ENCODE results near the gene CAMTA1.

The CAMTA1 gene

DNA sequence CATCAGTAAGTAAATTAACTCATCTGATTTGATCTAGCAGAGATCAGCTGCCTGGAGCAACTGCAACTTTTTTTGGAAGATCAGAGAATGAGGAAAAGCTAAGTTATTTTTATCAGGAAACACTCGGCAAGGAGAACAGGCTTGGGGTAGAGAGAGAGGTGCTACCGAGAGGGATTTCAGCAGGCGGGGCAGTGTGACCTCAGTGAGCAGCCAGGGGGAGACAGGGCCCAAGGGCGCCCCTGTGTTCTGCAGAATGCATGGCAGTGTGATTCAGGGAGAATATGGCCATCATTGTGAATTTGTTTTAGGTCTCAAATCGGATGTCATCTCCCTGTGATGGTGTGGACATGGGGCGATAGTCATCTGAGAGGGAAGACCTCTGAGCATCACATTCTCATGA is 501.8 kb downstream of the CAMTA1 start:
- Histone ChIP-seq H3K4me3 (ENCODE audit: low read depth, low read length) (no peak overlapping the region), H3K9ac (ENCODE audit: low read depth, low read length) (no peak overlapping the region), H3K9me3 (ENCODE audit: control insufficient read depth, insufficient read depth, low read length) (no peaks in the 10 kb centered on the region), H3K27me3 (ENCODE audit: control insufficient read depth, insufficient read depth, low read length) (no peaks in the 10 kb centered on the region), H3K4me1 (ENCODE audit: control insufficient read depth, insufficient read depth, low read length) (no peaks in the 10 kb centered on the region), H3K36me3 (ENCODE audit: control insufficient read depth, insufficient read depth, low read length) (no peaks in the 10 kb centered on the region)

DNA sequence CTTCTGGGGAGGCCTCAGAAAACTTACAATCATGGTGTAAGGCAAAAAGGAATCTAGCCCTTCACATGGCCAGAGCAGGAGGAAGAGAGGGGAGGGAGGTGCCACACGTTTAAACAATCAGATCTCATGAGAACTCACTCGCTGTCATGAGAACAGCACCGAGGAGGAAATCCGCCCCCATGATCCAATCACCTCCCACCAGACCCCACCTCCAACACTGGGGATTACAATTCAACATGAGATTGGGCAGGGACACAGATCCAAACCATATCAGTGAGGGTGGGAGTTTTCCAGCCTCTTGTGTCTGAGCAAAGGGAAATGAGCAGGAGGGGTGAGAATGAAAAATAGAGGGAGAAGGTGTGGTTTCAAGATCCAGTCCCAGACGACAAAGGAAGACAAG is 503.7 kb downstream of the CAMTA1 start:
- Histone ChIP-seq H3K9ac (ENCODE audit: low read depth, low read length) (no peak overlapping the region), H3K4me1 (ENCODE audit: control insufficient read depth, insufficient read depth, low read length) (peaks cover 3% of the 10 kb centered on the region), H3K4me3 (ENCODE audit: low read depth, low read length) (no peak overlapping the region), H3K36me3 (ENCODE audit: control insufficient read depth, insufficient read depth, low read length) (no peaks in the 10 kb centered on the region), H3K27me3 (ENCODE audit: control insufficient read depth, insufficient read depth, low read length) (no peaks in the 10 kb centered on the region), H3K9me3 (ENCODE audit: control insufficient read depth, insufficient read depth, low read length) (no peaks in the 10 kb centered on the region)

DNA sequence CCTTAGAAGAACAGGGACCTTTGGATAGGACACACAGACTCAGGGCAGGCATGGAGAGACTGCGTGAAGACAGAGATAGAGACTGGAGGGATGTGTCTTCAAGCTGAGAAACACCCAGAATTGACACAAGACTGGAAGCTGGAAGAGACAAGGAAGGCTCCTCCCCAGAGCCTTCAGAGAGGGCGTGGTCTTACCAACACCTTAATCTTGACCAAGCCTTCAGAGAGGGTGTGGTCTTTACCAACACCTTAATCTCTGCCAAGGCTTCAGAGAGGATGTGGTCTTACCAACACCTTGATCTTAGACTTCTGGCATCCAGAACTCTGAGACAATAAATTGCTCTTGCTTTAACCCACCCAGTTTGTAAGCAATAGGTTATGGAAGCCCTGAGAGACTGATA is 504.4 kb downstream of the CAMTA1 start:
- H3K9me3 ChIP-seq (ENCODE audit: control insufficient read depth, insufficient read depth, low read length) = no peaks in the 10 kb centered on the region
- peaks cover 6% of the 10 kb centered on the region for H3K4me1 ChIP-seq (ENCODE audit: control insufficient read depth, insufficient read depth, low read length)
- no peak overlapping the region for H3K4me3 ChIP-seq (ENCODE audit: low read depth, low read length)
- H3K27me3 ChIP-seq (ENCODE audit: control insufficient read depth, insufficient read depth, low read length) = no peaks in the 10 kb centered on the region
- no peaks in the 10 kb centered on the region for H3K36me3 ChIP-seq (ENCODE audit: control insufficient read depth, insufficient read depth, low read length)
- H3K9ac ChIP-seq (ENCODE audit: low read depth, low read length) = no peak overlapping the region

DNA sequence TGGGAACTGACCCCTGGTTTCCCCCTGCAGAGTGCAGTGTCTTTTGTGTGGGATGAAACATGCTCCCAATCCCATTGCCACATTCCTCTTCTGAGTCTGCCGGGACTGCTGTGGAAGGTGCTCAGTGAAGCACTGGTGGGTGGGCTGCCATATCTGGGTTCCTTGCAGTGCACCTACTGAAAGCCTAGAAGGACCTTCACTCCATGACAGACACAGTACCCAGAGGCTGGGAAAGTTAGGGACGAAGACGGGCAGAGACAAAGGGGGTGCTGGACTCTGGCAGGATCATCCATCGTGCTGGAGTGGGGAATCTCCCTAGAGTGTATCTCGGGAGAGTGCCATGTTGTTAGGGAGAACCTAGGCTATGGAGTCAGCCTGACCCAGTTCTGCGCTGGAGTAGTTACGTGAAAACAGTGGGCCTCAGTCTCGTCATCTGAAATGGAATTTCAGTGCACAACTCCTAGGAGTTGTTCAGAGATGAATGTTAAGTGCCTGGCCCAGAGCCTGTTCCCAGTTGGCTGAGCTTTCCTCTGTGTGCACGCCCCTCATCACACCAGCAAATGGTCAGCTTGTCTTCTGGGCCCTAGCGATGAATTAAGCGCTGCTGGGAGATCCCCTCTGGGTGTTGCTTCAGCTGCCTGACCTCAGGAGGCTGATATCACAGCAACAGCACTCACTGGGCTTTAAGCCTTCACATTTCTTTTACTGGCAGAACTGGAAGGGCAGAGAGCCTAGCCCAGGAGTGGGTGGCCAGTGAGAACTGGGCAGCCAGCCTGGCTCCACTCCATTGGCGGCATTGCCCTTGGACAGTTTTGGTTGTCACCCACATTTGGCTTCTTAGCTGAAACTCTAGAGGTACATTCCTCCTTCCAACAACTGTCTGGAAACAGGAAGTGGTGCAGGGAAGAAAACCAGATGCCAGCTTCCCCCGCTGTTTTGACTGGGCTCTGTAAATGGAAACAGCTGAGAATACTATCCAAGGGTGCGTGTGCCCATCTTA is 506.0 kb downstream of the CAMTA1 start:
- no peak overlapping the region for H3K9ac ChIP-seq (ENCODE audit: low read depth, low read length)
- H3K9me3 ChIP-seq (ENCODE audit: control insufficient read depth, insufficient read depth, low read length) = no peaks in the 10 kb centered on the region
- H3K4me3 ChIP-seq (ENCODE audit: low read depth, low read length) = no peak overlapping the region
- no peaks in the 10 kb centered on the region for H3K36me3 ChIP-seq (ENCODE audit: control insufficient read depth, insufficient read depth, low read length)
- no peaks in the 10 kb centered on the region for H3K27me3 ChIP-seq (ENCODE audit: control insufficient read depth, insufficient read depth, low read length)
- peaks cover 6% of the 10 kb centered on the region for H3K4me1 ChIP-seq (ENCODE audit: control insufficient read depth, insufficient read depth, low read length)

DNA sequence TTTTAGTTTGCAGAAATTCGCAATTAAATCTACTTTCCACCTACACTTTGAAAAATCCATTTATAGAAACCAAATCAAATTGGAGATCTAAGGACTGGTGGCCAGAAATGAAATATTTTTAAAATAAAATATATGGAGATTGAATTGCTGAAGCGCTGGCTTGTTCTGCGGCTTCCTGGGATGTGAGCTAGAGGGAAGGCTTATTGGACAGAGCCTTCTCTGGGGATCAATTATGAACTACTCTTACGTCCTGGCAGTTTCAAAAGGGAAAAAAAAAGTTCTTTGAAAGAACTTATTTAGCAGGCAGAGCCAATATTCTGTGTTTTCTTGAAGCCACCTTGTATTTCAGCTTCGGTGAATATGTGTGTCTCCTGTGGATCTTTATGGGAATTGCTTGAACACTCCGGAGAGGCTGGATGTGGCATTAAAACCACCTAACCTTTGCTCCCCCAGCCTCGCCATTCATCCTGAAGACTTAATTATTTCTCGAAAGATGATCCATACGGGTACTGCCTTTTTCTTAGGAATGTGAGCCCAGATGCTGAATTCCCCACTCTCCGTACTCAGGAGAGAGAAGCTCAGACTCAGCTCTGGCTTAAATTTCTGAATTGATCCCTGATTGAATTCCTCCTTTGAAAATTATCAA is 506.9 kb downstream of the CAMTA1 start:
- no peaks in the 10 kb centered on the region for H3K27me3 ChIP-seq (ENCODE audit: control insufficient read depth, insufficient read depth, low read length)
- no peaks in the 10 kb centered on the region for H3K36me3 ChIP-seq (ENCODE audit: control insufficient read depth, insufficient read depth, low read length)
- H3K4me3 ChIP-seq (ENCODE audit: low read depth, low read length) = no peak overlapping the region
- H3K9ac ChIP-seq (ENCODE audit: low read depth, low read length) = no peak overlapping the region
- peaks cover 6% of the 10 kb centered on the region for H3K4me1 ChIP-seq (ENCODE audit: control insufficient read depth, insufficient read depth, low read length)
- H3K9me3 ChIP-seq (ENCODE audit: control insufficient read depth, insufficient read depth, low read length) = no peaks in the 10 kb centered on the region

DNA sequence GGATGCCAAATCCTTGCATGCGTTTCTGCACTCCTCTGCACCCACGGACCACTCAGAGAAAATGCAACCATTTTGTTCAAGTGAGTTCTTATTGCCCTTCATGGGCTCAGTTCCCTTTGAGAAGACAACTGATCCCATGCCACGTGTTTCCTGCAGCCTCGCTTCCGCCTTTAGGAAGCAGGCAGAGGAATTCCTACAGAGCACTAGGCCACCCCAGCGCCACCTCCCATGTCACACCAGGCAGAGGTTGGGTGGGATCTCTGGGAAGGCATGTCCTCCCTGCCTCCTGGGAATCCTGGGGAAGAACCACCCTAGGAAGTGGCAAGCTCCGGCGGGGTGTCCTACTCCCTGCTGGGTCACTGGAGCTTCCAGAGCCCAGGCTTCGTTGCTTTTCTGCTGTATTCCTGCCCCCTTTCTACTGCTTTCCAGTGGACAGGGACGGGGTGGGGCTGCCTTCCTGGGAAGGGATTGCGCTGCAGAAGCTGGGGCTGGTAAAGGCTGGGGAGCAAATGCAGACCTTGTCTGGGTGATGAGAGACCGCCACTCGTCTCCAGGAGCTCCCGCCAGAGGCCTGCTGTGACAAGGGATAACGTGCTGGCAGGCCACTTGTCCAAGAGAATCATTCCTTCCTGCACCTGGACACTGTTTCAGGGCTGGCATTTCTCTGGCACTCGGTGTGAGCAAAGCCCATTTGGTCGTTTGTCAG is 507.6 kb downstream of the CAMTA1 start:
- Histone ChIP-seq H3K4me1 (ENCODE audit: control insufficient read depth, insufficient read depth, low read length) (peaks cover 6% of the 10 kb centered on the region), H3K36me3 (ENCODE audit: control insufficient read depth, insufficient read depth, low read length) (no peaks in the 10 kb centered on the region), H3K27me3 (ENCODE audit: control insufficient read depth, insufficient read depth, low read length) (no peaks in the 10 kb centered on the region), H3K4me3 (ENCODE audit: low read depth, low read length) (no peak overlapping the region), H3K9ac (ENCODE audit: low read depth, low read length) (no peak overlapping the region), H3K9me3 (ENCODE audit: control insufficient read depth, insufficient read depth, low read length) (no peaks in the 10 kb centered on the region)

DNA sequence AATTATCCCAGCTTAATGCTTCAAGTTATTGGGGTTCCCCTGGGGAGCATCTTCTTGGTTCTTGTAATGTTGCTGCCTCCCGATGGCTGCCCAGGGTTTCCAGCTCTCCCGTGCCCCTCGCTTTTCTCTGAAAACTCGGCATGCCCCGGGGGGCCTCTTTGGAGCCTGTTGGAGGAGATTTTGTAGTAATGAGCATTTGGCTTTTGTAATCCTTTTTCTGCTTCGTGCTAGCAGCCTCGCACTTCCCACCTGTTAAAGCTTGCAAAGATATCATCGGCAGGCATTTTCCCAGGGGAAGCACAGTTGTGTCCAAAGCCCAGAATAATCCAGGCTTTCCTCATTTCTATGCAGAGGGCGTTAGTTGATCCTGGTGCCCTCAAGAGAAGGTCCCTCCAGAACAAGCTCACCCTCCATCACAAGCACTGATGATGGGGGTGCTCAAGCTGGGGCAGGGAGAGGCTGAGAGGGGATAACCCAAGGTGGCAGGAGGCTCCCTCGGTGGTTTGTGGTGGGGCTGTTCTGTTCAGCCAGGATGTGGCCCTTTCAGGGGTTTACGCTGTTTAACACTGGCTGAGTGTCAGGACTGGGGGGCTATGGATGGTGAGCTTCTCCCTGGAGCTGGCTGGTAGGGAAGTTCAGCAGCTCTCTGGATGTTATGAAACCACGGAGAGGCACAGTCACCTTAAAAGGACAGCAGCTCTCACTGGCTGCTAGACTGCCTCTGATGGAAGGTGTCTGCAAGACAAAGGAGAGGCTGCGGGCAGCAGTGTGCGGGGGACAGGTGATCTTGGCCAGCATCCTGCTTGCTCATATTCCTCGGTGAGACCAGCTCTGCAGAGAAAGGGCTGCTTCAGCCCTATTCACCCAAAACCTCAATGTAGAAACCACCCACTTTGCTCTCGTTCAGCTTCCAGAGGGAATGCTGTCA is 508.7 kb downstream of the CAMTA1 start:
- Histone ChIP-seq H3K27me3 (ENCODE audit: control insufficient read depth, insufficient read depth, low read length) (no peaks in the 10 kb centered on the region), H3K4me1 (ENCODE audit: control insufficient read depth, insufficient read depth, low read length) (peaks cover 10% of the 10 kb centered on the region), H3K4me3 (ENCODE audit: low read depth, low read length) (no peak overlapping the region), H3K9ac (ENCODE audit: low read depth, low read length) (no peak overlapping the region), H3K9me3 (ENCODE audit: control insufficient read depth, insufficient read depth, low read length) (no peaks in the 10 kb centered on the region), H3K36me3 (ENCODE audit: control insufficient read depth, insufficient read depth, low read length) (no peaks in the 10 kb centered on the region)

DNA sequence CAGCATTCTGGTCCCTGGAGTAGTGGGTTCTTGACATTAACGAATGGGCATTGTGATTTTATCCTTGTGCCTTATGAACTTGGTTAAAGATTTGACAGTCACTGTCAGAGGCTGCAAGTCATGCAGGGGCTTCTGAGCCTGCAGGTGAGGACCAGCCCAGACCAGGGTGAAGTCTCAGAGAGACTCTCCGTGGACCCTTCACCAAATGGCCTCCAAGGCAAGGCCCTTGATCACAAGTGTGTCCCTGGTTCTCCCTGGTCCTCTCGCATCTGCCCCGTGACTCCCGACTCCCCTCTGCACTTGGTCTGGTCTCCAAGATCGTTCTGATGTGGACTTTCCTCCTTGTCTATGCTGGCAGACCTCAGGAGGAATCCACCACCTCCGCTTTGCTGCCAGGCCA is 509.4 kb downstream of the CAMTA1 start:
- Histone ChIP-seq H3K4me1 (ENCODE audit: control insufficient read depth, insufficient read depth, low read length) (peaks cover 17% of the 10 kb centered on the region), H3K27me3 (ENCODE audit: control insufficient read depth, insufficient read depth, low read length) (no peaks in the 10 kb centered on the region), H3K9ac (ENCODE audit: low read depth, low read length) (no peak overlapping the region), H3K36me3 (ENCODE audit: control insufficient read depth, insufficient read depth, low read length) (no peaks in the 10 kb centered on the region), H3K9me3 (ENCODE audit: control insufficient read depth, insufficient read depth, low read length) (no peaks in the 10 kb centered on the region), H3K4me3 (ENCODE audit: low read depth, low read length) (no peak overlapping the region)

DNA sequence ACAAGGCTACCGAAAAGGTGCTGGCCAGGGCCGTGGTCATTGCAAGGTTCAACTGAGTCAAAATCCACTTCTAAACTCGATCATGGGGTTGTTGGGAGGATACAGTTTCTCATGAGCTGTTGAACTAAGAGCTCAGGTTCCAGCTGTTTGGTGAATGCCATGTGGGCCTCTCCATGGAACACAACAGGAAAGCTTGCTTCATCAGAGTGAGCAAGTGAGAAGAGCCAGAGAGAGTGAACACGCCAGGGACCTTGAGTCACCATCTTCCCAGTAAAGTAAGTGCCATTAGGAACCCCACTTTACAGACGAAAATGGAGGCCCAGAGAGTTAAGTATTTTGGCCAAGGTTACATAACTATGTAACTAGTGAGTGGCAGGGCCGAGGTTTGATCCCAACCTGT is 510.7 kb downstream of the CAMTA1 start:
- Histone ChIP-seq H3K9ac (ENCODE audit: low read depth, low read length) (no peak overlapping the region), H3K9me3 (ENCODE audit: control insufficient read depth, insufficient read depth, low read length) (no peaks in the 10 kb centered on the region), H3K4me3 (ENCODE audit: low read depth, low read length) (no peak overlapping the region), H3K36me3 (ENCODE audit: control insufficient read depth, insufficient read depth, low read length) (no peaks in the 10 kb centered on the region), H3K4me1 (ENCODE audit: control insufficient read depth, insufficient read depth, low read length) (peaks cover 17% of the 10 kb centered on the region), H3K27me3 (ENCODE audit: control insufficient read depth, insufficient read depth, low read length) (no peaks in the 10 kb centered on the region)

DNA sequence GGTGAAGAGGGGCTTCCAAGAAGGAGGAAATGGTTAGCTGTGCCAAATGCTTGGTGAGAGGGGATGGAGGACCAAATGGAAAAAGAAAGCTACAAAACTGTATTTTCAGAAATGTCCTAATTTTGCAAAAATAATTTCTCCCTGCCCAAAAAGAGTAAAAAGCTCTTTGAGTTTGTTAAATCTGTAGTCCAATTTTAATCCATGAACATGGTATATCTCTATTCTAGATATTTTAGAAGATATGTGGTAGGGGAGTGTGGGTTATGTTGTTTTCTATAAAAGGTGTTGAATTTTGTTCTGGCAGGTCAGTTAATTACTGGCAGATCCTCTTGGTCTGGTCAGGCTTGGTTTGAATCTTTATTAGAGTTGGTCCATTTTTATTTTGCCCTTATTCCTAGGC is 511.7 kb downstream of the CAMTA1 start:
- Histone ChIP-seq H3K9ac (ENCODE audit: low read depth, low read length) (no peak overlapping the region), H3K4me3 (ENCODE audit: low read depth, low read length) (no peak overlapping the region), H3K27me3 (ENCODE audit: control insufficient read depth, insufficient read depth, low read length) (no peaks in the 10 kb centered on the region), H3K4me1 (ENCODE audit: control insufficient read depth, insufficient read depth, low read length) (peaks cover 17% of the 10 kb centered on the region), H3K36me3 (ENCODE audit: control insufficient read depth, insufficient read depth, low read length) (no peaks in the 10 kb centered on the region), H3K9me3 (ENCODE audit: control insufficient read depth, insufficient read depth, low read length) (no peaks in the 10 kb centered on the region)

DNA sequence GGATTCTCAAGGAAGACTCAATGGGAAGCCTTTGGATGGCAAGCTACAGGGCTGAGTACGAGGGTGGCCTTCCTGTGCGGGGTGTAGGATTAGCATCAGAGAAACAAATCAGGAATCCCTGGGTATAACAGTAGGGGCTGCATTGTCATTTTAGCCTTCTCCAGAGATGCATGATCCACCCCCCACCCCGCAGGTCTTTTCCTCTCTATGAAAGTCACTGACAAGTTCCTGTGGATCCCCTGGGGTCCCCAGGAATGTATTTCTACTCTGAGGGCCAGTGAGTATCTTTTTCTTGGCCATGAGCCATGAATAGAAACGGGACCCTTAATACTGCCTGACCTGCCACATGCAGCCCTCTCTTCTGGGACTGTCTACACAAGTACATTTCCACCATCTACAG is 512.9 kb downstream of the CAMTA1 start:
- Histone ChIP-seq H3K9ac (ENCODE audit: low read depth, low read length) (no peak overlapping the region), H3K4me3 (ENCODE audit: low read depth, low read length) (no peak overlapping the region), H3K4me1 (ENCODE audit: control insufficient read depth, insufficient read depth, low read length) (peaks cover 17% of the 10 kb centered on the region)

More for the DNA sequence above, 512.9 kb downstream of the CAMTA1 start:
- H3K9me3 ChIP-seq (ENCODE audit: control insufficient read depth, insufficient read depth, low read length) = no peaks in the 10 kb centered on the region
- no peaks in the 10 kb centered on the region for H3K36me3 ChIP-seq (ENCODE audit: control insufficient read depth, insufficient read depth, low read length)
- H3K27me3 ChIP-seq (ENCODE audit: control insufficient read depth, insufficient read depth, low read length) = no peaks in the 10 kb centered on the region

Measured in iPS-15b (cell line).